IMR-90 (cell line): ENCODE results near the gene PPP1CA.

Experiments
- CTCF ChIP-seq: conservative IDR thresholded peaks from 2 replicates; pipeline ENCODE4 v1.5.1; 2012; ENCODE audit warnings: mild to moderate bottlenecking, low read depth, low read length, improper control_type of control experiment
- ELK1 ChIP-seq: fragments of 150-350 bp; IDR thresholded peaks from 2 replicates; pipeline ENCODE4 v1.6.1; 2016; ENCODE audit warnings: low read depth, mild to moderate bottlenecking, low read length, moderate library complexity, borderline replicate concordance
- MXI1 ChIP-seq: IDR thresholded peaks from 2 replicates; pipeline ENCODE4 v1.6.1; 2012; ENCODE audit warnings: low read depth, mild to moderate bottlenecking, low read length, moderate library complexity, borderline replicate concordance

- TF ChIP-seq CTCF (no peak), MXI1 (no peak; the same call in 1 of the 2 replicates), ELK1 (no peak)
Observed at GRCh38 chr11:67372993-67373647, 28.5 kb downstream of the PPP1CA start, which contains the start of gene CLCF1.
